GM21619 (cell line): ENCODE data around the gene SLC16A7.

Experiments
- ATAC-seq: cut with Tn5 transposase; IDR thresholded peaks from one replicate; pipeline ENCODE4 v1.9.1; 2021; ENCODE audit not compliant: unreplicated experiment

SLC16A7 gene

DNA sequence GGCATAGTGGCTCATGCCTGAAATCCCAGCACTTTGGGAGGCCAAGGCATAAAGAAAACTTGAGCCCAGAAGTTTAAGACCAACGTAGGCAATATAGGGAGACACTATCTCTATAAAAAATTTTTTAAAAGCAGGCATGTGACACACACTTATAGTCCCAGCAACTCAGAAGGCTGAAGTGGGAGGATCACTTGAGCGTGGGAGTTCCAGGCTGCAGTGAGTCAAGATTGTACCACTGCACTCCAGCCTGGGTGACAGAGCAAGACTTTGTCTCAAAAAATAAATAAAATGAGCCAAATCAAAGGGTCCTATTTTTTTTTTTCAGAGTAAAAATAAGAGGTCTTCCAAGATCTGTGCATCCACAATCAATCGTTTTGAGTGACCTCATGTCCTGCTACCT, 237.6 kb downstream of the SLC16A7 start:
- no peak for ATAC-seq

- peak; percentile 61 for ATAC-seq
Measured at GRCh38 chr12:59834659-59835474, 239.0 kb downstream of the SLC16A7 start.
